GM18498 (cell line): ENCODE data around the gene SLC5A5.

ENCODE experiments used
- ATAC-seq: cut with Tn5 transposase; IDR thresholded peaks from one replicate; pipeline ENCODE4 v1.9.1; 2021; ENCODE audit warnings: mild to moderate bottlenecking, moderate library complexity; ENCODE audit not compliant: unreplicated experiment

Gene SLC5A5

DNA sequence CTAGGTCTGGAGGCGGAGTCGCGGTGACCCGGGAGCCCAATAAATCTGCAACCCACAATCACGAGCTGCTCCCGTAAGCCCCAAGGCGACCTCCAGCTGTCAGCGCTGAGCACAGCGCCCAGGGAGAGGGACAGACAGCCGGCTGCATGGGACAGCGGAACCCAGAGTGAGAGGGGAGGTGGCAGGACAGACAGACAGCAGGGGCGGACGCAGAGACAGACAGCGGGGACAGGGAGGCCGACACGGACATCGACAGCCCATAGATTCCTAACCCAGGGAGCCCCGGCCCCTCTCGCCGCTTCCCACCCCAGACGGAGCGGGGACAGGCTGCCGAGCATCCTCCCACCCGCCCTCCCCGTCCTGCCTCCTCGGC, at the start of gene SLC5A5:
TSS of gene SLC5A5 (plus strand) at position 68 of the 373 bp plus-strand sequence. CDS start 375 bp downstream, outside the sequence.
- ATAC-seq, result no peak

DNA sequence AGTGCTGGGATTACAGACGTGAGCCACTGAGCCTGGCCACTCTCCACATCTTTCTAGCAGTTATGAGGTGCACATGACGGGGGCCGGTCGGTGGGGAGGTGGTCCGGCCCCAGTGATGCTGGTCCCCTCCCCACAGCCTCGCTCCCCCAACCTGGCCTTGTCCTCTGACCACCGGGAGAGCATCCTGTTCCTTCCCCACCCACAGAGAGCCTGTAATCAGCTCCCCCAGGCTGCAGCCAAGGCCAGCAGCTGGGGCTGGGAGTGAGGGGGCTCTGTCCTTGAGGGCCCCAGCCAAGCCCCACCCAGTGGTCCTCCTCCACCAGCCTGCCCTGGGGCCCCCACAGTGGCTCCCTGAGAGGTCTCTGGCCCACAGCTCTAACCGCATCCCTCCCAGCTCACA, 47.4 kb upstream of the SLC5A5 start:
- no peak for ATAC-seq

DNA sequence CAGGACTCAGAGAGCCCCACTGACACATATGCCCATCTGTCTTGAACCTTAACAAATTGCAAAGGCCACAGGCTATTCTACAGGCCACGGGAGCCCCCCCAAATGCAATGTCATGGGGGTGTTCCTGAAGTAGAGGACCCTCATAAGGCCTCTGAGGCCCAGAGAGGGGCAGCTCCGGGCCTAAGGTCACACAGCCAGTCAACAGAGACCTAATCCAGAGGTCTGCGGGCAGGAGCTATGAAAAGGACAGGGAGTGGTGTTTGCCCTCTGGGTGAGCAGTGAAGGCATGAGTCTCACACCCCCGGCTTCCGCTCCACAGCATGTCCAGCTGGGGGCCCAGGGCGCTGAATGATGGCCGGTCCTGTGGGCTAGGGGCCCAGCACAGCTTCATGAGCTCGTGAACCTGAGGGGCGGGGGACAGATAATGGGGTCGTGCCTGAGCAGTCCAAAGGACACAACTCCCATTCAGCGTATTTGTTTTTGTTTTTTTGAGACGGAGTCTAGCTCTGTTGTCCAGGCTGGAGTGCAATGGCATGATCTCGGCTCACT, 45.2 kb upstream of the SLC5A5 start:
- no peak for ATAC-seq

DNA sequence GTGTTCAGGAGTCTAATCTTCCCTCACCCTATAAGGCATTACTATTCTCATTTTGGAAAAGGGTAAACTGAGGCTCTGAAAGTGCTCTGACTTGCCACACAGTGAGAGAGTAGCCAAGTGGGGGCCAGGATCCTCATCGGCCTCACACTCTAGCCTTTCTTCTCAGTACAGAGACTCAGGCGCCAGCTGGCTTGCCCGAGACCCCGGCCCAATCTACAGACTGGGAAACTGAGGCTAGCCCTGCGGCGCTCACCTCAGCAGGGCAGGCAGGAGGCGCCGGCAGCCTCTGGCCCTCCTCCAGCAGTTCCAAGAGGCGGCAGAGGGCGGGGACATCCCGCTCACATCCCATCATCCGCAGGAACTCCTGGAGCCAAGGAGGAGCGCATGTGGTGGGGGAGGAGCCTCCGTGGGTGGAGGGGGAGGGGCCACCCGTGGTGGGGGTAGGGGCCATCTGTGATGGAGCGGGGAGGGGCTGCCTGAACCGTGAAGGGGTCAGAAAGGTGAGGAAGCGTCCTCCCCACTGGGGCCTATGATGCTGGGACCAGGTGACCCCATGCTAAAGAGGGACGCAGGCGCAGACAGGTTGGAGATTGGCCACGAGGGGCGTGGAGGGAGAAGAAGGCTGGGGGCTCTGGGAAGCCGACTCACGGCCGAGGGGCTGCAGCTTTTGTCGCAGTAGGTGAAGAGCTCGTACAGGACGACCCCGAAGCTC, 41.7 kb upstream of the SLC5A5 start:
- ATAC-seq, result no peak

DNA sequence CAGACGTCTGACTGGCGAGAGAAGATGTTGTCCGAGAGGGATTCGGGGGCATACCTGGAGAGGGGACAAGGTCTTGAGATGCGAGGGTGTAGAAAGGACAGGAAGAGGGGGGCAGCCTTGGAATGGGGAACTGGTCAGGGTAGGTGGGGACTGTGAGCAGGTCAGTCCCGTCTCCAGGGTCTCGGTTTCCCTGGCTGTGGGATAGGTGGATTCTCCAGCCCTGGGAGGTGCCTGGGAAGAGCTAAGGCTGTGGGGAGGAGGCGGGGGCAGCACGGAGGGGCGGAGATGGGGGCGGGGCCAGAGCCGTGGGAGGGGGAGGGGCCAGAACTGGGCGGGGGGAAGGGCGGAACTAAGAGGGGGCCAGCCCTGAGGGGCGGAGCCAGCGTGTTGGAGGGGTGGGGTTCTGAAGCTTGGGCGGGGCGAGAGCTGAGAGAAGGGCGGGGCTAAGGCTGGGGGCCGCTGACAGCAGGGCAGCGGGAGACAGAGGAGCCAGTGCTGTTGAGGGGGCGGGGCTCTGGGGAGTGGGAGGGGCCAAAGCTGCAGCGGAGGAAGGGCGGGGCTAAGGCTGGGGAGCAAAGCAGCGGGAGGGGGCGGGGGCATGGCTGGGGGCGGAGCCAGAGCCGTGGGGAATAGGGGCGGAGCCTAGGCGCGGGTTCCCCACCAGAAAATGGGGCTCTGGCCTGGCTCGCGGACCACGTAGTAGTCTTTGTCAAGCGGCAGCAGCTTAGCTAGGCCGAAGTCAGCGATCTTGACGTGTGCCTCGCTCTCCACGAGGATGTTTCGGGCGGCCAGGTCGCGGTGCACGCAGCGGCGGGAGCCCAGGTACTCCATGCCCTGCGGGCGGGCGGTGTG, 41.0 kb upstream of the SLC5A5 start:
- ATAC-seq, result no peak

DNA sequence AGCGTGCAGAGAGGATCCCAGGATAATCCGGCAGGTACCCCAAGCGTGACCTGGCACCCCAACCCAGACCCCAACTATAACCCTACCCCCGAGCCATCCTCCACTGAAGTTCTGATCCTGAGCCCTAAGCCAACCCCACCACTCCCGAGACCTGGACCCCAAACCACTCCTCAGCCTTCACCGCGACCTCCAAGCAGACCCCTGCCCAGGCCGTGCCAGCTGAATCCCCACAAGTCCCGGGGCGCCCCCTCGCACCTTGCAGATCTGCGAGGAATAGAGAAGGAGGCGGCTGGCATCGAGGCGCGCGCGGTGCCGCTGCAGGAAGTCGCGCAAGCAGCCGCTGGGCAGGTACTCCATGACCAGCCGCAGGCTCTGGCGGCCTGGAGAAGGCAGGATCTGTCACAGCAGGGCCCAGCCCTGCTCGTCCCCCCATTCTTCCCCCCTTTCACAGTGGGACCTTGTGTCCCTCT, 40.3 kb upstream of the SLC5A5 start:
- no peak for ATAC-seq

DNA sequence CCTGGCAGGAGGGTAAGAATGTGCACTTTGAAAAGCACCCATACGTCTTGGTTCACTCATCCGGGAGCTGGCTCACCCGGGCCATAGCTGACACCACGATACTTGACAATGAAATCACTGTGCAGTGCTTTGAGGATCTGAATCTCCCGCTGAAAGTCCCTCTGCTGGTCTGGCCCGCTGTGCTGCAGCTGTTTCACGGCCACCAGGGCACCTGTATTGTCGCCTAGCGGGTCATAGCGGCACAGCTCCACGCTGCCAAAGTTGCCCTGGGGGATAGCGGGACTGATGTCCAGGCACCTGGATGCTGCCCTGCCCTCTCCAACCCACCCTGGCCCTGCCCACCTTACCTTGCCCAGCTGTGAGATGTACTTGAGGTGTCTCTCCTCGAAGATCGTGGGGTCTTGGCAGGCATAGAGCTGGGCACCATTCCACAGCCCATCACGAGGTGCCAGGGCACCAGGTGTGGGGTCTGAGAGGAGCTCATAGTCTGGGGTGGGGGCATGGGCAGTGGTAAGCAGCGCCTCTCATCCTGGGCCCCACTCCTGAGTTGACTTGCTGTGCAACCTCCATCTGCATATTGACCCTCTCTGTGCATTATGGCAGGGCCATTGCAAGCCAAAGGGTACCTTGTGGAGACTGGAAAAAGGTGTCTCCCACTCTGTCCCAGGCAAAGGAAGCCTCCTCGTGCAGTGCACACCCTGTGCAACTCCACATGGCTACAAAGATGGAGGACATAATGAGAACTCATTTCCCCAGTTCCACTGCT, 39.1 kb upstream of the SLC5A5 start:
- ATAC-seq, result no peak

DNA sequence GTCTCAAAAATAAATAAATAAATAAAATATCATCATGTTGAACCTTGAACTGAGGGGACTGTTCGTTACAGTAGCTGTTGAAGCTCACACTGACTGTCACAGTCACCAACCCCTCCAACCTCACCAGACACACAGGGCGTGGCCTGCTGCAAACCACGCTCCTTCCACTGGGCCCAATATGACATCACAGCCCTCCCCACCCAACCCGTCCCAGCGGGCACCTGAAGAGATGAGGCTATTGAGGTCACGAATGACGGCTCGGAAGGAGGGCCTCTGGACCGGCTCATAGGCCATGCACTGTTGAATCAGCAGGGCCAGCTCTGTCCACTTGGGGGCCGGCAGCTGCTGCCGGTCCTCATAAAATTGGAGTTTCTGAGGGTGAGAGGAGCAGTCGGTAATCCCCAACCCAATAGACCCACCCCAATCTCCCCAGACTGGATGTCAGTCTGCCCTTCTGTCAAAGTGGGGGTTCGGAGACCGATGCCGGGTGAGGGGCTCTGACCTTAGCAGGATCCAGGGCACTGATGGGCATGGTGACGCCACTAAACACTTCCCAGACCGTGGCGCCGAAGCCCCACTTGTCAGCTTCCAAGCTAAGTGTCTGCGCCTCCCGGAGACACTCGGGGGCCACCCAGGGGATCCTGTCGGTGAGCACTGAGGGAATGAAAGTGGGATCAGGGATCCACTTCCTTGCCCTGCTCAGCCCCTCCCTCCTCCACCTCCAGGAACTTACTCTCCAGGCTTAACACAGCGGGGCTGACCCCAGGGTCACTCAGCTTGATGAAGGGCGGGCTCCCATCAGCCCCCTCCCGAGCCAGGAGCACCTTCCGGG, 37.2 kb upstream of the SLC5A5 start:
- ATAC-seq, result no peak

DNA sequence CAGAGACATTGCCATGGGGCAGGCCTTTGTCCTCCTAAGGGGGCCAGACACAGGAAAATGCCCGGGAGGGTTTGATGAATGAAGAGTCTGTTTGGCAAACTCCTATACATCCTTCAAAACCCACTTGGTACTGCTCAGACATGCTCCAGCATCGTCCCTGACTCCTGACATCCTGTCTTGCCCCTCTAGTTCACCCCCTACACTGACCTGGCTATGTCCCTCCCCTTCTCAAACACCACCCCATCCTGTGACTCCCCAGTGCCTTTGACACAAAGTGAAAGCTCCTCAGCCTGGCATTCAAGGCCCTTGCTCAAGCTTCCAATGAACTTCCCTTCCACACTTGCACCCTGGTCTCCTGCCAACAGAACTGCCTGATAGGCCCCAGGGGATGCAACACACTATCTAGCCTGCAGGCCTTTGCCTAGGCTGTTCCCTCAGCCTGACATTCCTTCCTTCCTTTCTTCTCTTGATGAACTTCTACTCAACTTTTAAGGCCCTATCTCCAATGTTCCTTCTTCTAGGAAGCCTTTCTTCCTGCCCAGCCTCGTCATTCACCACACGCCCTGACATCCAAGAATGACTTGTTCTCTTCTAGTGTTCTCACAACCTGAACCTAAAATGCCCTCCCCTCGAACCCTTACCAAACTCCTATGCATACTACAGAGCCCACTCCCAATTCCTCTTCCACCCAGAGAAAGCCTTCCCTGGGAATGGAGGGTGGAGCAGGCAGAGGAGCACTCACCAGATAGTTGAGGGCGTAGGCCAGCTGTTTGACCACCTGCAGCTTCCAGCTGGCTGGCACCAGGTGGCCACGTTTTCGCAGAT, 36.4 kb upstream of the SLC5A5 start:
- ATAC-seq, result no peak

DNA sequence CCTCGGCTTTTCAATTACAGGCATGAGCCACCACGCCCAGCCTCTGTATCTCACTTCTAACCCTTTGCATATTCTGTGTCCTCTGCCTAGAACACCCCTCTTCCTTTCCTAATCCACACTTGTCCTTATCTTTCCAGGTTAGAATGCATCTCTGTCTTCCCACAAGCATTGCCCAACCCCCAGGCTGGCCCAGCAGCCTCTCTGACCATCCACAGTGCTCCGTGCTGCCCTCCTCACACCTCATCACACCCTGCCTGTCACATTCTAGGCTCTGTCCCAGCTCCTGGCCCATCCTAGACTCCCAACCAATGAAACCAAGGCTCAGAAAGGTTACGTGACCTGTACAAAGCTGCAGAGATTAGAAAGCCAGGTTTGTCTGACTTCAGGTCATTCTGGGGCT, 35.2 kb upstream of the SLC5A5 start:
- ATAC-seq, result no peak

DNA sequence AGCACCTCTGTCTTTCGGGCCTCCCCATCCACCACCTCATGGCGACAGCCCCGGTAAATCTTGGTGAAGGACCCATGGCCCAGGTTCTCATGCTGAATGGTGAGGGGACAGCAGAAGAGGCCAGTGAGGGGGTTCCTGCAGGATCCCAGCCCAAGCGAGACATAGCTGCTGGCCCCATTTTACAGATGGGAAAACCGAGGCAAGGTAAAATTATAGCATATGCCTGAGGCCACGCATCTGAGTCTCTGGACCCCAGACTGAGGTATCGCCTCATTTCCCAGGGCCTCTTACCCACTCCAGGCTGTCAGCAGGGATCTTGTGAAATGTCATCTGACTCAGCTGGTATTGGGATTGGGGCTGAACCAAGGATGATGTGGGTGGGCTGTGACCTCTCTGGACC, 33.8 kb upstream of the SLC5A5 start:
- no peak for ATAC-seq

DNA sequence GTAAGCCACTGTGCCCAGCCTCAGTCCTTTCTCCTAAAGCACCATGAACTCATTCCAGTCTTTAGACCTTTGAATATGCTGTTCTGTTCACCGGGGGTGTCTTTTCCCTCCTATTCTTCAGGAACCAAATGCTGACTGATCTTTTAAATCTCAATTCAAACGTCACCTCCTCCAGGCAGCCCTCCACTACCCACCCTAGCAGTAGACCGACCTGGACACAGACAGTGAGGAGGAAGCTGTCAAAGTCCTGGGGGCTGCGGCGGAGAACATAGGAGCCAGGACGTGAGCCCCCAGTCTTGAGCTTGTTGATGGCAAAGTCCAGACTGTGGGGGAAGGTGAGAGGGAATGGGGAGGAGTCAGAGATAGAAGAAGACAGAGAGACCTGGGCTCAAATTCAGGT, 31.7 kb upstream of the SLC5A5 start:
- ATAC-seq, result no peak

DNA sequence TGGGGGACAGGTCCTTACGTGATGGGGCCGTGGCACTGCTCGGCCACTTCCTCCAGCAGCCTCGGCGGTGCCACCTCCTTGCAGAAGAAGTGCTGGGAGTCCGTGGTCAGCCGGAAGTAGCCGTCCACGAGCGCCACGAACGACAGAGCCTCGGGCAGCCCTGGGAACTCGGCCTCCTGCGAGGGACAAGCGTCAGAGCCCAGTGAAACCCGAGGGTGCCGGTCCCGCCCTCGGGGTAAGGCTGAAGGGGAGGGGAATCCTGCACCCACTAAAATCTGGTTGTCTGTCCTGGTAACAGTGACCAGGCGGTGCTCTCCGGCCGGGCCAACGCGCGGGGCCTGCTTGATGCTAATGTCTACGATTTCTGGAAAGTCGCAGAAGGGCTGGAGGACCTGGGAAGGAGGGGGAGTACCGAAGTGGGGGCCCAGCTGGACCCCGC, 30.4 kb upstream of the SLC5A5 start:
- no peak for ATAC-seq

DNA sequence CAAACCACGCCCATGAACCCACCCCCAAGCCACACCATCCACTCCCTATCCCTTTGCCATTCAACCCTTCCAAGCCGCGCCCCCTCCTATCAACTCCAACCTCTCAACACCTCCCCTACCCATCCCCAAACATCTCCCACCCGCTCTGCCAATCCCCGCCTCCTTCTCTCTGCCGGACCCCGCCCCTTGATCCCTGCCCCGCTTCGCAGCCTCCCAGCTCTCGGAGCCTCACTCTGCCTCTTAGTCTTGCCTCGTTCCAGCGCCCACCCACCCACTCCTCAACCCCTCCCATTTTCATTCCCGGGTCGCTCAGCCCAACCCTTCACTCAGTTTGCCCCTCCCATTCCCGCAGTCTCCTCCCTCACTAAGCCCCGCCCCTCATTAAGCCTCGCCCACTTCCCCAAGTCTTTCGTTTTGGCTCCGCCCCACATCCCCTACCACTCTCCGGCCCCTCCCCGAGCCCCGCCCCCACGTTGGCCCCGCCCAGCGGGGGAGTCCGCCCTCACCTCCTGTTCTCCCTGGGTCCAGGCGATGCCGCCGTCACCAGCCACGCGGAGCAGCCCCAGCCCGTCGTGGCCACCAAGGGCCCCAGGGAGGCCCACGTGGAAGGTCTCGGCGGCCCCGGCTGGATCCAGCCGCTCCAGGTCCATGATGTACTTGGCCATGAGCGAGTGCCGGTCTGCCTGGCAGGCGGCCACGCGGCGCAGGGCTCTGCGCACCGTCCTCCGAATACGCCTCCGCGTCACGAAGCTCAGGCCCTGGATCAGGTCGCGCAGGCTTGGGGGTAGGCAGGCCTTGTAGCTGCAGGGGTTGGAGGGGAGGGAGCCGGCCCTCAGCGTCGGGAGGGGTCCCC, 29.7 kb upstream of the SLC5A5 start:
- no peak for ATAC-seq

DNA sequence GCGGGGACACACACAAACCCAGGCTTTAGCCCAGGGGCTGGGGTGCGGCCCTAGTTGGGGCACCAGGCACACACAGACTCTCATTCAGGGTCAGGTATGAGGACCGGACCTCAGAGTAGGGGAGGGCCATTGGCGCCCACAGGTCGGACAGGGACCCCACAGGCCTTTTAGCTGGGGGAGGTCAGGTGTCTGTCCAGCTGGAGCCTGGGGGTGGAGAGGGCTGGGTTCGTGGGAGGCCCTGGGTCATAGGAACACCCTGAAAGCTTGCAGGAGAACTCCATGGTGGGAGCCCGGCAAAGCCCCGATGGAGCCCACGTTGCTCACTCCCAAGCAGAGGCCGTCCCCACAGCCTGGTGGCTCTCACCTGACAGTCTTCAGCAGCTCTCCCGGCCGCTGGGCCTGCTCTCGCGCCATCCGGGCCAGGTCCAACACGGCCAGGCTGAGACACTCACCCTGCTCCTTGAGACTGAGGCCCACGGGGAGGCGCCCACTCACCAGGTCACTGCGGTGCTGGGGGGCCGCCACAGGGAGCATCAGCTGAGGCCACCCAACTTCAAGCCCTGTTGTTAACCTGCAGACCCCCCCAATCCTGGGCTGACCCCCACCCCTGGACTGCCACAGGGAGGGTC, 29.0 kb upstream of the SLC5A5 start:
- no peak for ATAC-seq

DNA sequence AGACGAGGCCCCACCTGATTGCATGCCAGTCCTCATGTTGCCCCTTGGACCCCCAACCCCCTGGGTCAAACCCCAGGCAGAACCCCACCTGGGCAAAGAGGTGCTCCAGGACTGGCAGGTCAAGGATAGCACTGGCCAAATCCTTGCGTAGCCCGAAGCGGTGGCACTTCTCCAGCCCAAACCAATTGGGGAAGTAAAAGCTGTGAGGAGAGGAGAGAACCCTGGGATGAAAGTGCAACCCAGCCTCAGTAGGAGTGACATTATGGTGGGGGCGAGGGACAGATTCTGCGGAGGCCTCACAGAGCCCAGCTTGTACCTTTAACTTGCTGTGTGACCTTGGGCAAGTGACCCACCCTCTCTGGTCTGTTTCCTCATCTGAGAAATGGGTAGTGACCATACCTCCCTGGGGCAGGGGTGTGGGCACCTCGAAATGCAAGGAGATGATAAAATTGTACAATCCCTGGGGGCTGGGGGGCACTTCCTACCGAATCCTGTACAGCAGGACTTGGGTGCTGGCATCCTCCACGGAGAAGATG, 28.4 kb upstream of the SLC5A5 start:
- ATAC-seq, result no peak

DNA sequence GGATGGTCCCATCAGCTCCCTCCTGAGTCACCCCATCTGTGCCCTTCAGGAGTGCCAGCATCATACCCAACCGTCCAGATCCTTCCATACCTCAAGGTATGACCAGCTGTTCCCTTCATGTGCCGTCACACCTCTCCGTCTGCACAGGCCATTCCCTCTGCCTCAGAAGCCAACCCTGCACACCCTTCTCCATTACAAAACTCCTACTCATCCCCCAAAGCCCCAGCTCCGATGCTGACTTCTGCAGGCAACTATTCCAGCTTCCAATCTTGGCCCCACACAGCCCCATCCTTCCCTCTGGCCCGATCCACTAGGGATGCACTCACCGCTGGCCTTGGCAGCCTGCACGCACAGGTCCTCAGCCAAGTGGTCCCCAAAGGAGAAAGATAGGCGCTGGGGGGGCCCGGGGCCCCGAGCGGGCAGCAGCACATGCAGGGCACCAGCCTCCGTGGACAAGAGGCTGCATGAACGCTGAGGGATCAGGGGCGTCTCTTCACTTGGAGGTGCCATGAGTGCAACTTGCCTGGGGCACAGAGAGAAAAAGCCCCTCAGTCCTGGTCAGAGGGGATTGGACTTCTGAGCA, 27.7 kb upstream of the SLC5A5 start:
- ATAC-seq, result no peak
